Stimulated activated CD4-positive, alpha-beta T cell treated with anti-CD3 and anti-CD28 coated beads, Interleukin-4, amount 100 ng/mL, for 48 hours (primary cell): ENCODE data around the gene NELL1.

ENCODE experiments used
- DNase-seq, 2 donors: peaks; one replicate each; pipeline ENCODE4 v3.0.0-alpha.2; 2020; ENCODE audit warnings: low read depth in 2 of 2

Gene NELL1

DNA sequence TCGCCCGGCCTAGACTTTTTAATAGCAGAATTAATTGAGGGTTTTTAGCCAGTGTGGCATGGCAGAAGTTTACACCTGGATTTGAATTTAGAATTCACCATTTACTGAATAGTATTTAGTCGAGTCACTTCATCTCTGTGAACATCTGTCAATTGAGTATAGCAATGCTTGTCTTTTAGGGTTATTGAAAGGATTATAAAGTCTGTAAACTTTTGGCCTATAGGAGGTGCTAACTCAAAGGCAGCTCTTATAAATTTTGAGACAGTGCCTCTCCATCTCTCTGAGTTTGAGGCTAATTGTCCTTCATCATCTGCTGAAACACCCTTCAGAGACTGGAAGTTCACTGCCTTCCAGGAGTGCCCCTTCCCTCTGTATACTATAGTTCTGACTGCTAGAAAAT, 205.0 kb downstream of the NELL1 start:
- no peak for DNase-seq

DNA sequence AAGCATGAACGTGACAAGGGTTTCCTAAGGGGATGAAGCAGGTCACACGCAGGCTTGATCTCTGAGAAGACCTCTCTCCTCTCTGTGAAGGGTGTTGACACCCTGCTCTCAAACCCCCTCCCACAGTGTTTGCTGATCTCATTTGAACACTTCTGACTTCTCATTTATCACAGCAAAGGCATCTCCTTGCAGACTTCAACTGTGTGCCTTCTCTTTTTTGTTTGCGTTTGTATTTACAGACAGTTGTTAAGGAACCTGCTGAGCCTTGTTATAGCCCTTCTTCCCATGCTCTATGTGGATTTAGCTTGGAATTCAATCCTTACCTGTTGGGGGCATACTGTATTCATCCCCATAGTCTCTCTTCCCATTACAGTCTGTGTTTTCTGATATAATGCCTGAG, 206.5 kb downstream of the NELL1 start:
- DNase-seq, result no peak

DNA sequence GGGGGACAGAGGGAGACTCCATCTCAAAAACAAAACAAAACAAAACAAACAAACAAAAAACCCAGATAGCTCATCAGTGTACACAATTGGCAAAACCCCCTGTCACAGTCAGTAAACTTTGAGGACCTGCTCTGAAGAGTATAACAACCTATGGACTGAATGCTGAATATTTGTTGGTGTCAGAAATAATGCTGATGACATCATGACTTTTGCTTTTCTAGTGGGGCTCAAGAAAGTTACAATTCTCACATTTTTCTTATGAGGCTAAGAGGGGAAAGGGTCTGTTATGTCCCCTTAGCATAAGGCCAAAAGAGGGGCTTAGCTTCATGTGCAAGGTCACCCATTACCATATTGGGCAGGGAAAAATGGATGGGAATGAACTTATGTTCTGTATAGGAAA, 207.4 kb downstream of the NELL1 start:
- no peak for DNase-seq

DNA sequence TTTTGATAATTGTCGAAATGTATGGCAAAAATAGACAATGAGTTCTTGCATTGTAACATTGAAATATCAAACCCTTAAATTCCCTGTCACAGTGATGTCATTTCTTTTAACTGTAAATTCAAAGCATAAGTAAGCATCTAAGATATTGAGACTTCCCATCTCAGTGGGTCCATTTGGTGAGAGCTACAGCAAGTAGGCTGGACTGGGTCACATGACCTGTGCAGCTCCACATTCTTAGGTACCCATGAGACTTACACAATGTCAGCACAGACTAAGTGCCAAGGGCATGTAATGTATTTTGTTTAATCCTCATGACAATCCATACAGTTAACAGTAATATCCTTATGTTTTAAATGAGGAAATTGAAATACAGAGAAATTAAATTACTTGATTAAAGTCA, 210.7 kb downstream of the NELL1 start:
- no peak for DNase-seq

DNA sequence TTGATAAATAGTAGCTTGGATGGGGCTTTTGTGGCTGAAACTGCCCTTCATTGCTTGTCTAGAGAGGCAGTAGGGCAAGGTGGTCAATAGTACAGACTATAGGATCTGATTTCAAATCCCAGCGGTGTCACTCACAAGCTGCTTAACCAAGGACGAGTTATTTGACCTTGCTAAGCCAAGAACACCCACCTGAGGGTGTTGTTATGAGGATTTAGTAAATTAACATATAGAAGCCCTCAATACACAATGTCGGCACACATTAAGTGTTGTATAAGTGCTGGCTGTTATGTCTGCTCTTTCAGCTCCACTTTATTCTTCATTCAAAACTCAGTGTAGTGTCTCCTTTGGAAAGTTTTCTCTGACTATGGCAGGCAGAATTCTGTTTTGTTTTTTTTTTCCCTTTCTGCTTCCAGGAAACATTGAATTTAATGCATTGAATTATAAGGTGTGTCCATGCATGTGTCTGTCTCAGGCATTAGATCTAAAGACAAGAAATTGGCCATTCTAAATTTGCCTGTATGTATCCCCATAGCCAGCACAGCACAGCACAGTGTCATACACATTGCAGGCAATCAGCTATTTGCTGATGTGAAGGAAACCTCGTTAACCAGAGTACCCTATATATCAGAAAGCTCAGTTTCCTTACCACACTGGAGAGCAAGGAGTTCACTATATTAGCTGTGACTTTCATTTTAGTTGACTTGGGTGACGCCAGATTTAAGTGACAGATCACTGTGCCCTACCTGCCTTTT, 212.1 kb downstream of the NELL1 start:
- DNase-seq, result no peak

DNA sequence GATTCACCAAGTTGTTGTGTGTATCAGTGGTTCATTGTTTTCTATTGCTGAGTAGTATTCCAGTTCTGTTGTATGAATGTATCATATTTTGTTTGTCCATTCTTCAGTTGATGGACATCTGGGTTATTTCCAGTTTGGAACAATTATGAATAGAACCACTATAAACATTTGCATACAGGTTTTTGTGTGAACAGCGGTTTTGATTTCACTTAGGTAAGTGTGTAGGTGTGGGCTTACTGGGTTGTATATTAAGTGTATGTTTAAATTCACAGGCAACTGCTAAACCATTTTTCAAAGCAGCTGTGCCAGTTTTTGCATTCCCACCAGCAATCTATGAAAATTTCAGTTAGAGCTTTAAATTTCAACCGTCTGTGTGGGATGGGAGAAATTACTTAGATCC, 217.8 kb downstream of the NELL1 start:
- DNase-seq, result no peak

DNA sequence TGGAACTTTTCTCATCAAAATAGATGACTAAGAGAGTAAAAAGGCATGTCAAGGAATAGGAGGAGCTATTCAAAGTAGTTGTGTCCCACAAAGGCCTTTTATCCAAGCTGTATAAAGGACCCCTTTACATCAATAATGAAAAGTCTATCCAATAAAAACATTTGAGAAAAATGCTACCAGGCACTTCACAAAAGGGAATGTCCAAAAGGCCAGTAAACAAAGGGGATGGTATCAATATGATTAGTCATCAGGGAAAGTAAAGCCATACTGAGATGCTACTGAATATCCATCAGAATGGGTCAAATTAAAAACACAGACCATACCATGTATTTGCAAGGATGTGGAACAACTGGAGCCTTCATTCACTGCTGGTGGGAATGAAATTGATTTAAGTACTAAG, 224.9 kb downstream of the NELL1 start:
- DNase-seq, result no peak

DNA sequence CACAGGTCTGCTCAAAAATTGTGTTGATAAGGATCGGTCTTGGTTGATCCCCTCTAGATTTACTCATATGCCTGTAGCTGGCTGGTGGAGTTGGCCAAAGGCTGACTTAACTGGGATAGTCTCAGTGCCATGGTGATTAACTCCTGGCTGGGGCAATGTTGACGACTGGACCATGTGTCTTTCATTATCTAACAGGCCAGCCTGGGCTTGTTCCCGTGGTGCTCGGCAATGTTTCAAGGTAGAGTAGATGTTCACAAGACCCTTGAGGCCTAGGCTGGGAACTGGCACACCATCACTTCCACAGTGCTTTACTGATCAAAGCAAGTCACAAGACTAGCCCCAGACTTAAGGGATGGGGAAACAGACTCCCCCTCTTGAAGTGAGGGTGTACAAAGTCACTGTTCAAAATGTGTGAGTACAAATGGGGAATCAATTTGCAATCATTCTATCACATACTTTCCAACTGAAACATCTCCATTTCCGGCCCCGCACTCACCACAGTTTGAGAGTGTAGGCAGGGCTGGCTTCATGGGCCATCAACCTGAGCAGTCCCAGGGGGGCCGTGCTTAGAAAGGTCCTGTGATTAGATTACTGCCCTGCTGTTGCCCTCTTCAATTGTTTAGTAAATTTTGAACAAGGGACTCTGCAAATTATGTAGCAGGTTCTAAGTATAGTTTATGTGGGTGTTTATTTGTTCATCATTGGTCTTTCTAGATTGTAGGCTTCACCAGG, 240.8 kb downstream of the NELL1 start:
- DNase-seq, result no peak

DNA sequence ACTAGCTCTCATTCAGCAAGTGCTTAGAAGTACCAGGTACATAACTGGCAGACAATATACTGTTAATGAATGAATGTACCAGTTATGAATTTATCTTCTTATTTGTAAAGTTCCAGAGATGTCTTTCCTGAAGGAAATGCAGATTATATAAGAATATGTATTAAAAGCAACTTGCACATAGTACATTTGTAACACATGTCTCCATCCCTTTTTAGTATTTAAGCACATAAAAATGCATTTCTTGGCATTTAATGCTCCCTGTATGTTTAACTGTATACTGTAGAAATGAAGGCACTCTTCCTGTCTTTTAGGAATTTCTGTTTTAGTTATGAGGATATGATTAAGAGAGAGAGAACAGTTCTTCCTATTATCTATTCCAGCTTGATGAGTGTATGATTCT, 241.3 kb downstream of the NELL1 start:
- DNase-seq, result no peak

DNA sequence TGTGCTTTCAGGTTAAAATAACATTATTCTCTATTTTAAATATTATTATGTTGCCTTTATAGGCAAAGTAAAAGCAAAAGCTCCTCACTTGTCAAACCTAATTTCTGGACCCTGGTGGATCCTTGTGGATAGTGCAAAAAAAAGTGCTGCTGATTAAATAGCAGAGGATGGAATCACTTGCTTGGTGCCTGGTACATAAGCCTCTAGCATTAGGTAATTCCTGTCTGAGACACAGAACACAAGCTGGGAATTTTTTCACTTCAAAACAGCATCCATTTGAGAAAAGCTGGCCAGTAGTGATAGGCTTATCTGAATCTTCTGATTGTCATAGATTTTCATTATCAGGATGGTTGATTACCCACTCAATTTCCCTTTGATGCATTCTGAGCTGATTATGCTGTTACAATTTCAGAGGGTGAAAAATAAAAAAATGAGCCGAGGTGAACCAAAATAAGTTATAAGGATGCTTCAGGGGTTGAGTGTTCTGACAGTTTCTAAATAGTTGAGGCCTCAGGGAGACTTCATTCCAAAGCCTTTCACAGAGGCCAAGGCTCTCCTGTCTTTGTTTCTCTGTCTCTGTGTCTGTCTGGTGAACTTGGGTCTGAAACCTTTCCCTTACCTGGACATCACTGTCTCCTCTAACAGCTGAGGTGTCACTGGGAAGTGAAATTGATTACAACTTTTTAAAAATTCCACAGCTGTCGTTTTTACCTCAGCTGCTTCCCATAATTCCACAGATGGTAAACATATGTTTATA, 242.9 kb downstream of the NELL1 start:
- DNase-seq, result no peak

DNA sequence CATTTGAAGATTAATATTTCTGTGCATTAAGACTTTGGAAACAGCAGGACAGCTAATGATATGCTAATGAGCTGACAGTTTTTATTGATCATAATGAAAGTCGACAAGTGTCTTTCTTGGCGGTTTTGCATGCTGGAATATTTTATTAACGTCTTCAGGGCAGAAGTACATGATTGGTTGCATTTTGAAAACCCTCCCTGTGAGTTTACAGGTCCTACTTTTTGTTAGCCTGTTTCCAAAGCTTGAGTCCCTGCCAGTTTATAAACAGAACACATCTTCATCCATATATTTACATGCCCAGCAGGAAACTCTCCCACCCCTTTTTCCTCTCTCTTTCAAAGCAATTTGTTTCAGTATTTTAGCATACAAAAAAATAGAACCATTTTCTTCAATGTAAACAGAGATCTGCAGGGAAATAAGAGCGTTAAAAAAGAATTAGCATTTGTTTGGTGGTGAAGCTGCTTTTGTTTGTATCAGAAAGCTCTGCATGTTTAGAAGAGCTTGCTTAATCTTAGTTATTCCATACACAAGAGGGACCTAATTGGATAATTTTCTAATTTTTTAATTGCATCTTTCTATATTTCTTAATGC, 243.6 kb downstream of the NELL1 start:
- no peak for DNase-seq

DNA sequence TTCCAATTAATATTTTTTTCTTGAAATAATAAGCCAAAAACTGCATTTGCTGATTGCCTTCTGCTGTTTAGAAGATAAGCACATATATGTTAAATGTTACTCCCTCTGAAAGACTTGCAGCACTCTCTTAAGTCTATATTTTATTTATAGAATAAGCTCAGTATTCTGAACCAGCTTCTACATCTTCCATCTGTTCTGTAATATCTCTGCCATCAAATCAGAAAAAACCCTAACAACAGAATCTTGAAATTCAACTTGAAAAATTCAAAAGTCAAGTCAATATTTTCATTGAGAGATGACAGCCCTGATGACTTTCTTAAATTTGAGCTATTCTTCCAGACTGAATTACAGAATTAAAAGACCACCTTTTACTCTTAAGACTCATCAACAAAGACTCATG, 247.9 kb downstream of the NELL1 start:
- no peak for DNase-seq

DNA sequence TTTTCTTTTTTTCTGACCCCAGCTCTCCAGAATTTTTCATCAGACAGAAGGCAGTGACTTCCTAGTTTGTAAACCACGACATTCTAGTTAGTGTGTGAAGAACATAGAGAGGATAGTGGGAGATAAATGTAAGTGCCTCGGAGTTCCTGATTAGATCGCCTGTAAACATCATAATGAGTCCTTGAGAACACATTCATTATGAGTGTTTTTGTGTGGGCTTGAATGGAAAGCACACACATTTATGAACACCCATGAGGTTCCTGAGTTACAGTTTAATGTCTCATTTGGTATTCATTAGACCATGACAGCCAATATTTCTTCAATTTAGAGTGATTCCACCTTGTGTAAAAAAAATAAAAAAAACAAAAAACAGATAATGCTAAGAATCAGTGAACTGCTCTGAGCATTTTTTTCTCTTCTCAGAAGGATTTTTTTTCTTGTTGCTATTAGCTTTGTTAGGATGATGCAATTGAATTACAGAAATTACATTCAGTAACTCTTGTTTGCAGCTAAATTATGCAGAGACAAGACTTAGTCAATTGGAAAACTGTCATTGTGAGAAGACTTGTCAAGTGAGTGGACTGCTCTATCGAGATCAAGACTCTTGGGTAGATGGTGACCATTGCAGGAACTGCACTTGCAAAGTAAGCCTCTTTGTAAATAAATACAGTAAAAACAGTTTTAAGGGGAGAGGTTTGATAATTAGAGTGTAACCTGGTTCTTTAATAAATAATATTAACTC, 257.6 kb downstream of the NELL1 start:
- no peak for DNase-seq

DNA sequence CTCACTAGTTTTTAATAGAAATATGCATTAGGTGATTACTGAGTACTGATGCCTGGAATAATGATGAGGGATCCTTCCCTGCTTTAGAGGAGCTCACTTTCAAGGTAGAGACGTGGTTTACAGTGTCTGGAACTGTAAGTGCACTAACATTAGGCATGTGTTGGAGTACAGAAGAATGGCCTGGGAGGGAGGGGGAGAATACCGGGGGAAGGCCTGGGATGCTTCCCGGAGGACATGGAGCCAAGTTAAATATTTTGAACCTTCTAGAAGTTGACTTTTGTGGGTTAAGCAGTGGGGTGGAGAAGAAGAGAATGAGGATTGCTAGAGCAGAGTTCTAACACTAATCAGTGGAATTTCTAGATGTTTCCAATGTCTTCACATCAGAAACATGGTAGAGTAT, 261.6 kb downstream of the NELL1 start:
- no peak for DNase-seq

DNA sequence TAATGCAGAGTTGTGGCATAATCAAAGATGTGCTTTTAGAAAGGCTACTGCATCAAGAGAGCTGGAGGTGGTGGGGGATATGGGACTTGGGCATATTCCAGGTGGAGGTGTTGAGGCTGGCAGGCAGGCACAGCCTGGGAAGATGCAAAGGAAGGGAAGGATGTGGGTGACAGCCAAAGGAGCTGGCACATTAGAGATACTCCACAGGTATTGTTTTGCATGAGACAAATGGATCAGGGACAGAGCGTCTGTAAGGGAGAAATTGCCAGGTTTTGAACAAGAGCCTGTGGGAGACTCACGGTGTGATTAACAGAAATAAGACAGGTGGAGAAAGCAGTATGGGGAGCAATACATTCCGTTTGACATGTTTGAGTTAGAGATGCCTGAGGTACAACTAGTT, 263.7 kb downstream of the NELL1 start:
- no peak for DNase-seq

DNA sequence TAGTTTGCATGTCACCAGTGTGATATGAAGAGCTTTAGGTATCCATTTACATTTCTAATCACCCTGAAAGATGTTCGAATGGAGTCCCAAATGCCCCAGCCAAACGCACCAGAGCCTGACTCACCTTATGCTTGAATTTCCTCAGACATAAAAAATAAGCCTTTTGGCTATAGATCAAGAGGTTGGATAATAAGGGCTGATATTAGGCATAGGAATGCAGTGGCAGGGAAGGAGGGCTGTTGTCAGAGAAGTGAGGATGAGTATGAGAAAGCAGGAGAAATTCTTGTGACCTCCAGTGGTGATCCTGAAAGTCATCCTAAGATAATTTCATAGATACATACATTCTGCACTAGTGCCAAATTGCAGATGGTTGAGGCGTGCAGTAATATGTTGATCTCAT, 264.6 kb downstream of the NELL1 start:
- no peak for DNase-seq

DNA sequence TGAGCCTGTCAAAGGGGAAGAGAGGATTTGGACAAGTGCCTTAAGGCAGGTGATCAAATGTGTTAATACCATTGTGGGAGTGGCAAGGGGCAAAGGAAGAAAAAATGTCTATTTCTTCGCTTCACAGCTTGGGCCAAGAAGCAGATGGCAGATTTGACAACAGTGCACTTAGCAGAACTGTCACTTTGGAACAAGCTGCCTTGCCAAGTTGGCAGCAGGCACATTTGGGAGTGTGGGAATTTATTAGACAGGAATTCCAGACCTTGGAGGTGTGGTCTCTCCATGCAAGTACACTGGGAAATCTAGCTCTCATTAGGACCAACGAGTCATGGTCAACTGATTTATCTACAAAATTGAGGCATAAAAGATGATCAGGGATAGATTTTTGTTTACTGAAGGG, 265.1 kb downstream of the NELL1 start:
- no peak for DNase-seq

DNA sequence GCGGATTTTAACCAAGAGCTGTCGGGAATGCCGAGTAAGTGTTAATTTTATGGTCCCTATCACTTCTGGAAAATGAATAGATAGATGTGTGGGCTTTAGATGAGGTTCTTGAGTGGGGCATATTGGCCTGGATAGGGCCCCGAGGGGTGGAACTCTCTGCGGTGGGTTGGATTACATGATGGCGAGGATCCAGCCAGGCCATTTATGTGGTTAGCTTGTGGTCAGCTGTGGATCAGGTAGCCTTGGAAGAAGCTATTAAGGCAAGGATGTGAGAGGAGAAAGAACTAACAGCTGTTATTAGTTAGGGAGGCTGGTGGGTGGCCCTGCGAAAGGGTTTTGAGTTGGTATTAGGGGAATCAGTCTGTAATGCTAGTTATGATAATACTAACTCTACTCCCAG, 268.4 kb downstream of the NELL1 start:
- no peak for DNase-seq

DNA sequence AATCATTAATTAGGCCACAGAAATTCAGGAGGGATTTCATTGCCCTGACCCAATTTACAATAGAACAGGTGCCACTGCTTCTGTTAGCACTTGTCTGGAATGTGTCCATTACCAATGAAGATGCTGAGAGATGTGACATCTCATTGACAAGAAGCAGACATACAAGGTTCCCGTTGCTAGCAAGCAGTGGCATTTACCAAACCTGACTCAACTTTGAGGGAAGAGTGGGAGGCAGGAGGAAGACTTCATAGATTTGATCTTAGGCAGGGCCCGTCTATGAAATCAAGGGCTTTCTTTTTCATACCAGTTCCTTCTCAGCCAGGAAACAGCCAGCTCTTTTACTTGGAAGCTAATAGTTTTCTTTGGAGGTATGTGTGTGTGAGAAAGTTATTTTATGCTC, 280.2 kb downstream of the NELL1 start:
- no peak for DNase-seq

DNA sequence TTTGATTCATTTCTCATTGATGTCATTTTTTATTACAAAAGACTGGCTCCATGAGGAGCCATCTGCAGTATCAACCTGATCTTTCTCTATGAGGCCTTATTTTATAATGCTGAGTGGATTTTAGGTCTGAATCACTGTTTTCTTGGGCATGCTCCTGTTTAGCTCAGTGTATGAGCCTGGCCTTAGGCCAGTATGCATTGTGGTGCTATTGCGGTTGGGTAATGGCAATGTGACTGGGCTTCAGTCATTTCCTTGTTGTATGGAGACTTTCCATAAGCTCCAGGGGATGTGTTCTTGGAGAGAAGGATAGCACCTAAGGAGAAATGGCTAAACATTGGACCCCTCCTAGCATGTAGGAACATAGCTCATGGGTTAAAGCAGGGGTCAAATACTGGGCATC, 293.2 kb downstream of the NELL1 start:
- DNase-seq, result no peak

DNA sequence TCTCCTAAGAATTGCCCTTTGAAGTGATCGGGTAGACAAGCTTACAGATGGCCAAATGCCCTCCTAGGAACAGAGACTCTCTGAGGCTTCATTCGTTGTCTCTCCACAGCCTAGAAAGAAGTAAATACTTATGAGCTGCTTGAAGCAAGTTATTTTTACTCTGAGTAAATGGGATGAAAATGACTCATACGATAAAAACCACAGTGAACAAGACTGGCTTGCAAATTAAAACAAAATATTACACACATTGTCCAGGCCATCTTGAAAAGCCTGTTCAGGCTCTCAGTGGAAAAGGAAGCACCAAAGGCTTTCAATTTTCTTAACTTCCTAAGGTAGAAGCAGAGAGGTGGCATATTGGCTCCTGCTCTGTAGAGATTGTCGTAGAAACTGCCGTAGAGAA, 294.2 kb downstream of the NELL1 start:
- no peak for DNase-seq

DNA sequence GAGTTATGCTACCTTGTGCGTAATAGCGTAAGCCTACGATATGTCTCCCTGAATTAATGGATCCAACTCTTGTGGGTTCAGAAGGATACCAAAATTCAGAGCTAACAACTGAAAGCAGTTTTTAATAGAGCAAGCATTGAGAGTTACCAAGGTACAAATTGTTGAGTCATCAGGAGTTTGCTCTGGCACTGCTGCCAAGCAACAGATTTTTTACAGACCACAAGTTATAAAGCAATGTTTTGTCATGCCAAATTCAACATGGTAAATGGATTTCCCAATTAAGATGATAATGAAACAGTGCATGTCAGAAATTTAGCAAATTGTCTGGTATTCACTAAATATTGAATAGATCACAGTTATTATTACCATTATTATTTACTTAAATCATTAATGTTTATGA, 295.6 kb downstream of the NELL1 start:
- DNase-seq, result no peak
